Measurements from ENCODE around the gene KCNAB2.

The KCNAB2 gene

DNA sequence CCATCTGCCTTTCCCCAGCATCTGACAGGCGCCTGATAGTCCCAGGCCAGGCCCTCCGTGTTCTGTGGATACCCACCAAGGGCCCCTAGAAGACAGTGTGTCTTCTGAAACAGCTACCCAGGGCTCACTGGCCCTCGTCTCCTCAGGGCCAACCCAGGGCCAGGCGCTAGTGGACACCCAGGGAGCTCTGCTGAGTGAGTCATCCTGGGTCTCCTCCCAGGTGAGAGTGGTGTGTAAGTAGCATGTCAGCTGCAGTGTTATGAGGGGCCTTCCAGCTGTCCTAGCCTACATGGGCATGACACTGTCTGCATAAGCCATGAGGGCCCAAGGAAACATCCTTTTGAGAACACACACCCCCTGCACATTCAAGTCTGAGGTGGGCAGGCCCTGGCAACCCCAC, 97.7 kb downstream of the KCNAB2 start:
- FAIRE-seq (no peak), DNase-seq (ENCODE audit: insufficient read length, low spot score) (no peak)

GRCh38 chr1:6144175-6144574, 98.5 kb downstream of the KCNAB2 start:
- FAIRE-seq = no peak

DNA sequence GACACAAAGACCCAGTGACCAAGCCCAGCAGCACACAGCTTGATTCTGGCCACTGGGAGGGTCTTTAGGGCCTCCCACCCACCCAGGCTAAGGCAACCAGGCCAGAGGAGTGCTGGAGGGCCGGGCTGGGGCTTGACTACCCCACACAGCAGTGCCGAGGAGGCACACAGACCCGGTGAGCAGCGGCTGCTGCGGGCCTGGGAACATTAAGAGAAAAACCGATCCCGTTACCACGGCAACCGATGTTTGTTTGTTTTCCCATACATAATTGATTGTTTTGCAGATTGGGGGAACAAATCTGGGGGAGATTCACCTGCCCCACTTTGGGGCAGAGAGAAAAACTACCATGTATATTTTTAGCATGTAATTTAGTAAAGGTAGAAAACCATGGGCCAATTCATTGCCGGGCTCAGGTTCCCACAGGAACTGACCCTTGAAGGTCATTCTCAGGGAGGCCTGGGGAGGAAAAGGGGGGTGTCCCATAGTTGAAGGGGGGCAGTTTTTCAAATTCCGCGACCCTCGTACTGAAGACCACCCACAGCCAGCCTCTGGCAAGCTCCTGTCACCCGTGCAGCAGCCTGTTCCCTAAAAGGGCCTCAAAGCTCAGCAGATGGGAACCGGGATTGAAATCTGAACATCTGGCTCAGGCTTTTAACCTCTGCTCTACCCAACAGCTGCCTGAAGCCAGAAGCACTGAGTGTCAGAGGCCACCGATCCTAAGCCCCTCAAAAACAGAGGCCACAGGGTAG, 99.1 kb downstream of the KCNAB2 start:
- no peak for FAIRE-seq
- DNase-seq (ENCODE audit: insufficient read length, low spot score) = no peak

More at GRCh38 chr1:6144175-6144574, 98.5 kb downstream of the KCNAB2 start:
- DNase-seq (ENCODE audit: insufficient read length, low spot score) = no peak

DNA sequence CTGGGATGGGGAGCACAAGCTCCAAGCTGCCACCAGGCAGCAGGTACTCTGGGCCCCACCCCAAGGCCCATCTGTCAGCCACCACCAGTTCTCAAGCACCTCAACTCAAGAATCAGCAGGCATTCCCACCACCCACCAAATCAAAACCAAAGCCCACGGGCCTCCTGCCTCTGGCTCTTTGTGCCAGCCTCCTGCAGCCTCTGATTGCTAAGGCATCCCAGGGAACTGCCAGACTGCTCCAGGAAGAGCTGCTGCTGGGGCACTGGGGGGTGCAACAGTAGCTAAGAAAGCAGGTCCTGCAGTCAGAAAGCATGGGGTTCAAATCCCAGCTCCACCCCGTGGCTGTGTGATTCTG, 99.7 kb downstream of the KCNAB2 start:
- DNase-seq (ENCODE audit: insufficient read length, low spot score) (no peak), FAIRE-seq (no peak)

GRCh38 chr1:6145864-6146410, 100.2 kb downstream of the KCNAB2 start:
- FAIRE-seq (no peak), DNase-seq (ENCODE audit: insufficient read length, low spot score) (no peak)

DNA sequence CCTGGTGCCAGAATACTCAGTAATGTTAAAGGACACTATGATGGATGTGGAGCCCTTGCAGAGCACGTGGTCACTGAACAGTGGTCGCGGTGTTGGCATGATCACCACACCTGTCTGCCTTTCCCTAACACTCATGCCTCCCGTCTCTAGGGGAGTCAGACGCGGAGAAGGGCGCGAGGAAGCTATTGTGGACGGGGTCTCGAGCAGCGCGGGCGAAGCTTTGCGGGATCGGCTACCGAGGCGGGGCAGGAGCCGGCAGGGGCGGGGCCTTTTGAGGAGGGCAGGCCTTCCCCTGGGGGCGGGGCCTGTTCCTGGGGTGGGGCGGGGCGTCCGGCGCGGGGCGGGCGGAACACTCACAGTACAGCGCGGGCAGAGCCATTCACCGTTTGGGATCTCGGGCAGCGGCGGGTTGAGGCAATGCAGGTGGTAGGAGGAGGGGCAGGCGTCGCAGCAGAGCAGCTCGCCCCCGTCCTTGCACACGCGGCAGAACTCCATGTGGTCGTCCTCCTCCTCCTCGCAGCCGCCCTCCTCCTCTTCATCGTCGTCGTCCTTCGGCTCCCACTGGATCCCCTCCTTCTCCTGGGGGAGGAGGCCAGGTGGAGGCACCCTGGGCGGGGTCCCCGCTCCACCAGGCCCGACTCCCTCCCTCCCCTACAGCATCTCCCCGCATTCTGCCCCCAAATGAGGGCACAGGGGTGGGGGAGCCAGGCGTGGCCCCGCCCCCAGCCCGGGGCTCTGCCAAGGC, 103.0 kb downstream of the KCNAB2 start:
- FAIRE-seq (no peak), DNase-seq (ENCODE audit: insufficient read length, low spot score) (peak; percentile 52)

- DNase-seq (ENCODE audit: insufficient read length, low spot score) (no peak), FAIRE-seq (no peak)
Measured at GRCh38 chr1:6149597-6149996, 103.9 kb downstream of the KCNAB2 start.

DNA sequence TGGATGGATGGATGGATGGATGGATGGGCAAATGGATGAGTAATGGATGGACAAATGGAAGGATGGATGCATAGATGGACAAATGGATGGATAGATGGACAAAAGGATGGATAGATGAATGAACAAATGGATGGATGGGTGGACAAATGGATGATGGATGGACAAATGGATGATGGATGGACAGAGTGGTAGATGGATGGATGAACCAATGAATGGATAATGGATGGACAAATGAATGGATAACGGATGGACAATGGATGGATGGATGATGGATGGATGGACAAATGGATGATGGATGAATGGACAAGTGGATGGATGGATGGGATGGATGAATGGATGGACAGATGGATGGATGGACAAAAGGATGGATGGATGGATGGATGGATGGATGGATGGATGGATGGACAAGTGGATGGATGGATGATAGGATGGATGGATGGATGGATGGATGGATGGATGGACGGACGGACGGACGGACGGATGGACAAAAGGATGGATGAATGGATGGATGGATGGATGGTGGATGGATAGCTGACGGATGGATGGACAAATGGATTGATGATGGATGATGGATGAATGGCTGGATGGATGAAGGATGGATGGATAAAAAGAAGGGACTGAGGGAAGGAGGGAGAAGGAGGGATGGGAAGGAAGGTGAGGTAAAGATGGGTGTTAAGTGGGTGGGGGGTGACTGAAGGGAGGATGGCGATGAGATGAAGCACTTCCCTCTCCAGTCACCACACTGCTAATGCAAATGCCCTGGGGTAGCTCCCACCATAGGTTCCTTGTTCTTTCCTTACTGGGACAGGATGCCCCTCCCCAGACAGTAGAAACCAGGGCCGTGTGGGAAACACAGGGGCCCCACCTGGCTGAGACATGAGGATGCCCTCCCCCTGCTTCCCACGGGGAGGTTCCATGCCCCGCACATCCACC, 104.6 kb downstream of the KCNAB2 start:
- no peak for FAIRE-seq
- no peak for DNase-seq (ENCODE audit: insufficient read length, low spot score)
